ENCODE results near the gene DENND10.

- TF ChIP-seq POLR2A (IDR thresholded peaks at IDR 0.05; ENCODE audit: low read length) (no peak), GATA1 (IDR thresholded peaks at IDR 0.05; ENCODE audit: low read depth, low read length) (no peak)
These were observed 10.1 kb downstream of the DENND10 start for GRCh38 chr10:119113751-119114732.
